Sigmoid colon (tissue), 7 donors: ENCODE measurements around the gene FAM83B. TPM values are rescaled to one million over a fixed set of nuclear protein-coding genes. Genes with fewer than 3 reads are reported as not detected.

ENCODE experiments used
- DNase-seq: peaks from one replicate; pipeline ENCODE4 v3.0.0-alpha.2; 2019
- H3K27ac ChIP-seq, 4 donors: fragments of 200-600 bp; sonication (generic); one replicate each; pipeline ENCODE4 v1.5.1; 2016 to 2019; ENCODE audit warnings: mild to moderate bottlenecking in 1 of 4
- H3K27me3 ChIP-seq, 3 donors: fragments of 200-600 bp; sonication (generic); one replicate each; pipeline ENCODE4 v1.5.1; 2019; ENCODE audit warnings: mild to moderate bottlenecking in 1 of 3
- H3K36me3 ChIP-seq, 4 donors: fragments of 200-600 bp; sonication (generic); one replicate each; pipeline ENCODE4 v1.5.1; 2016 to 2019
- H3K4me1 ChIP-seq, 4 donors: fragments of 200-600 bp; sonication (generic); one replicate each; pipeline ENCODE4 v1.5.1; 2017 to 2019
- H3K4me3 ChIP-seq, 4 donors: fragments of 200-600 bp; sonication (generic); one replicate each; pipeline ENCODE4 v1.5.1; 2017 to 2019; ENCODE audit warnings: mild to moderate bottlenecking in 2 of 4, moderate library complexity in 1 of 4
- H3K9me3 ChIP-seq, 4 donors: fragments of 200-600 bp in 3 of 4; sonication (generic) in 3 of 4; one replicate each; pipeline versions ENCODE4 v1.5.1 to v1.6.1; 2013 to 2019
- CTCF ChIP-seq, 4 experiments: fragments of 450-650 bp in 3 of 4; fragments of 200-600 bp in 1 of 4; IDR thresholded peaks; one replicate each; pipeline ENCODE4 v1.5.1; 2016 to 2019; ENCODE audit warnings: antibody characterized with exemption in 4 of 4, mild to moderate bottlenecking in 3 of 4, moderate library complexity in 2 of 4
- EP300 ChIP-seq, 4 donors: sonication (generic); formaldehyde crosslinking; IDR thresholded peaks; one replicate each; pipeline ENCODE4 v1.6.1; 2017; ENCODE audit warnings: antibody characterized with exemption in 4 of 4
- POLR2A ChIP-seq, 2 donors: fragments of 450-650 bp; IDR thresholded peaks; one replicate each; pipeline ENCODE4 v1.6.1; 2016; ENCODE audit warnings: antibody characterized with exemption in 2 of 2, mild to moderate bottlenecking in 2 of 2, moderate library complexity in 2 of 2
- POLR2AphosphoS5 ChIP-seq, 4 donors: sonication (generic); formaldehyde crosslinking; IDR thresholded peaks; one replicate each; pipeline ENCODE4 v1.6.1; 2017; ENCODE audit warnings: antibody characterized with exemption in 4 of 4
- WGBS, 2 donors: extraction: QIAGEN DNeasy Blood & Tissue Kit; methylation state at CpG; one replicate each; pipeline ENCODE4 v1.1.7; 2013; 5-methylcytosine and 5-hydroxymethylcytosine counted together
- intact Hi-C: fragments of 100-400 bp; cut with DNase I; formaldehyde crosslinking; loops from one replicate; pipeline ENCODE4 v1.15.1; 2023
- polyA plus RNA-seq, 3 donors: library from polyadenylated mRNA; stranded (reverse); fragments of 200-250 nt; gene quantifications; one replicate each; pipeline ENCODE4 v1.2.3, GENCODE V29; 2013
- total RNA-seq, 4 donors: library from RNA; depleted of rRNA; stranded (reverse); fragments of >200 nt; gene quantifications; one replicate each; pipeline ENCODE4 v1.1.0, GENCODE V29; 2016
- donor health status: healthy with polysubstance abuse.
- donor health status: Bipolar disorder and iron deficiency.
- donor health status: healthy.

FAM83B gene
- total and polyA plus RNA-seq, 7 donors, result under 0.01 to 5.1 (median 4.2) TPM; not detected in 3

- no peak overlapping the region for H3K27ac ChIP-seq
- no peaks in the 10 kb centered on the region for H3K9me3 ChIP-seq
- intact Hi-C loops, result no loop called here
- no peak for DNase-seq
- 40 to 73% methylated on average over 2 of the region's 2 CpGs for WGBS, 2 donors
- TF ChIP-seq POLR2AphosphoS5 (IDR thresholded peaks at IDR 0.05) (no peak), POLR2A (IDR thresholded peaks at IDR 0.05) (no peak), EP300 (IDR thresholded peaks at IDR 0.05) (no peak), CTCF (IDR thresholded peaks at IDR 0.05) (no peak)
- peaks cover 0 to 32% (median 5%) of the 10 kb centered on the region in 3 donors for H3K27me3 ChIP-seq
- peaks cover 0 to 12% (median 5%) of the 10 kb centered on the region in 4 donors for H3K4me1 ChIP-seq
- no peak overlapping the region for H3K4me3 ChIP-seq
- no peaks in the 10 kb centered on the region for H3K36me3 ChIP-seq
Measured at GRCh38 chr6:54850114-54850513, 3.5 kb downstream of the FAM83B start.

GRCh38 chr6:54856129-54856528 lies 9.6 kb downstream of the FAM83B start:
- intact Hi-C loops, result no loop called here
- no peak overlapping the region for H3K27ac ChIP-seq
- no peaks in the 10 kb centered on the region for H3K36me3 ChIP-seq
- no peaks in the 10 kb centered on the region for H3K27me3 ChIP-seq
- H3K9me3 ChIP-seq, result no peaks in the 10 kb centered on the region
- H3K4me1 ChIP-seq, result no peaks in the 10 kb centered on the region
- no peak for DNase-seq
- 18 to 63% methylated on average over 3 of the region's 3 CpGs for WGBS, 2 donors
- no peak for TF ChIP-seq POLR2AphosphoS5 (IDR thresholded peaks at IDR 0.05)
- no peak for TF ChIP-seq EP300 (IDR thresholded peaks at IDR 0.05)
- no peak for TF ChIP-seq POLR2A (IDR thresholded peaks at IDR 0.05)
- no peak for TF ChIP-seq CTCF (IDR thresholded peaks at IDR 0.05)
- no peak overlapping the region for H3K4me3 ChIP-seq

GRCh38 chr6:54860132-54860531 lies 13.6 kb downstream of the FAM83B start:
- no peaks in the 10 kb centered on the region for H3K36me3 ChIP-seq
- intact Hi-C loops, result no loop called here
- H3K4me1 ChIP-seq, result no peaks in the 10 kb centered on the region
- no peaks in the 10 kb centered on the region for H3K9me3 ChIP-seq
- no peak overlapping the region for H3K27ac ChIP-seq
- DNase-seq, result no peak
- H3K4me3 ChIP-seq, result no peak overlapping the region
- no peaks in the 10 kb centered on the region for H3K27me3 ChIP-seq
- TF ChIP-seq POLR2A (IDR thresholded peaks at IDR 0.05) (no peak), CTCF (IDR thresholded peaks at IDR 0.05) (no peak), POLR2AphosphoS5 (IDR thresholded peaks at IDR 0.05) (no peak)

GRCh38 chr6:54860739-54861138 lies 14.2 kb downstream of the FAM83B start:
- no peaks in the 10 kb centered on the region for H3K4me1 ChIP-seq
- TF ChIP-seq CTCF (IDR thresholded peaks at IDR 0.05) (no peak), EP300 (IDR thresholded peaks at IDR 0.05) (no peak), POLR2AphosphoS5 (IDR thresholded peaks at IDR 0.05) (no peak), POLR2A (IDR thresholded peaks at IDR 0.05) (no peak)
- H3K27me3 ChIP-seq, result no peaks in the 10 kb centered on the region
- H3K9me3 ChIP-seq, result no peaks in the 10 kb centered on the region
- H3K4me3 ChIP-seq, result no peak overlapping the region
- DNase-seq, result no peak
- WGBS, 2 donors, result 76 to 86% methylated on average over 5 of the region's 5 CpGs
- H3K27ac ChIP-seq, result no peak overlapping the region
- intact Hi-C loops, result no loop called here
- no peaks in the 10 kb centered on the region for H3K36me3 ChIP-seq

GRCh38 chr6:54861905-54862616 lies 15.5 kb downstream of the FAM83B start:
- Histone ChIP-seq H3K9me3 (no peaks in the 10 kb centered on the region), H3K27ac (no peak overlapping the region), H3K27me3 (no peaks in the 10 kb centered on the region), H3K36me3 (no peaks in the 10 kb centered on the region), H3K4me3 (no peak overlapping the region), H3K4me1 (no peaks in the 10 kb centered on the region)
- intact Hi-C loops, result no loop called here
- DNase-seq, result no peak
- TF ChIP-seq POLR2AphosphoS5 (IDR thresholded peaks at IDR 0.05), result no peak
- WGBS, 2 donors, result 21 to 75% methylated on average over 10 of the region's 10 CpGs
